IMR-90 (cell line): ENCODE data around the gene PCDHGC5. TPM values are rescaled to one million over a fixed set of nuclear protein-coding genes. Genes with fewer than 3 reads are reported as not detected.
A peak's percentile ranks its signal among the peaks of the same experiment; 100 is the strongest.

ENCODE experiments used
- ATAC-seq: fragments of 200-7000 bp; cut with Tn5 transposase; 2 replicates; pipeline ENCODE4 v1.9.1; 2020; ENCODE audit warnings: low read depth, mild to moderate bottlenecking, moderate library complexity
- BruUV-seq: library from RNA; stranded (reverse); fragments of 400-500 nt; replicated peaks from 2 replicates; lab custom pipeline; 2021; lab: Mats Ljungman, UMichigan
- CTCF ChIA-PET: fragments of 300-600 bp; formaldehyde crosslinking; extraction: SDS; loops from one replicate; lab custom pipeline; 2021; ENCODE audit warnings: antibody characterized with exemption; lab: Yijun Ruan, JAX
- POLR2A ChIA-PET: fragments of 300-600 bp; sonication (Branson Sonifier 250); formaldehyde crosslinking; loops from one replicate; lab custom pipeline; 2022; ENCODE audit warnings: antibody characterized with exemption; ENCODE audit not compliant: unreplicated experiment; lab: Charles Lee
- DNase-seq: peaks from one replicate; pipeline ENCODE4 v3.0.0; 2013
- H2AFZ ChIP-seq: replicated peaks from 2 replicates; pipeline ENCODE3; 2013; ENCODE audit warnings: low read length, mild to moderate bottlenecking; ENCODE audit not compliant: poor library complexity
- H2AK5ac ChIP-seq: 2 replicates; pipeline ENCODE4 v1.6.1; 2013; ENCODE audit warnings: low read depth, low read length, inconsistent platforms
- H2AK9ac ChIP-seq: replicated peaks from 2 replicates; pipeline ENCODE3; 2013; ENCODE audit warnings: mild to moderate bottlenecking, low read depth, low read length, moderate library complexity; ENCODE audit not compliant: poor library complexity
- H2BK120ac ChIP-seq: 2 replicates; pipeline ENCODE4 v1.6.1; 2013; ENCODE audit warnings: low read depth, low read length, inconsistent platforms
- H2BK15ac ChIP-seq: 3 replicates; pipeline ENCODE4 v1.6.1; 2013; ENCODE audit warnings: low read depth, low read length, inconsistent platforms
- H2BK20ac ChIP-seq: 2 replicates; pipeline ENCODE4 v1.6.1; 2013; ENCODE audit warnings: low read depth, mild to moderate bottlenecking, inconsistent platforms, low read length, moderate library complexity
- H2BK5ac ChIP-seq: 2 replicates; pipeline ENCODE4 v1.6.1; 2013; ENCODE audit warnings: mild to moderate bottlenecking, low read depth, low read length, inconsistent platforms; ENCODE audit not compliant: poor library complexity, severe bottlenecking
- H3K14ac ChIP-seq: replicated peaks from 2 replicates; pipeline ENCODE4 v1.6.1; 2013; ENCODE audit warnings: low read depth, low read length, inconsistent platforms
- H3K18ac ChIP-seq: 2 replicates; pipeline ENCODE4 v1.6.1; 2013; ENCODE audit warnings: low read depth, low read length, control low read depth
- H3K23ac ChIP-seq: 2 replicates; pipeline ENCODE4 v1.6.1; 2013; ENCODE audit warnings: low read depth, low read length, inconsistent platforms
- H3K27ac ChIP-seq: 2 replicates; pipeline ENCODE4 v1.5.1; 2013; ENCODE audit warnings: mild to moderate bottlenecking, control low read depth, low read length; ENCODE audit not compliant: insufficient read depth
- H3K27me3 ChIP-seq: 2 replicates; pipeline ENCODE4 v1.6.1; 2013; ENCODE audit warnings: low read length; ENCODE audit not compliant: control insufficient read depth, insufficient read depth
- H3K36me3 ChIP-seq: 2 replicates; pipeline ENCODE4 v1.6.1; 2013; ENCODE audit warnings: low read length, mixed read lengths; ENCODE audit not compliant: control insufficient read depth, insufficient read depth
- H3K4ac ChIP-seq: 2 replicates; pipeline ENCODE4 v1.6.1; 2013; ENCODE audit warnings: low read depth, low read length, inconsistent platforms
- H3K4me1 ChIP-seq: 2 replicates; pipeline ENCODE4 v1.6.1; 2013; ENCODE audit warnings: low read length, mixed read lengths; ENCODE audit not compliant: control insufficient read depth, insufficient read depth
- H3K4me2 ChIP-seq: 2 replicates; pipeline ENCODE4 v1.6.1; 2013; ENCODE audit warnings: low read depth, mild to moderate bottlenecking, control low read depth, low read length, moderate library complexity
- H3K4me3 ChIP-seq: 2 replicates; pipeline ENCODE4 v1.5.1; 2013; ENCODE audit warnings: low read depth, mild to moderate bottlenecking, control low read depth, low read length, moderate library complexity; ENCODE audit not compliant: insufficient read depth
- H3K56ac ChIP-seq: 2 replicates; pipeline ENCODE4 v1.6.1; 2013; ENCODE audit warnings: low read length, inconsistent platforms; ENCODE audit not compliant: insufficient read depth; ENCODE audit errors: extremely low read depth
- H3K79me1 ChIP-seq, 2 experiments: 2 replicates each; pipeline ENCODE4 v1.6.1; 2013; ENCODE audit warnings: low read length in 2 of 2, inconsistent platforms in 1 of 2, low read depth in 1 of 2
- H3K9ac ChIP-seq: 2 replicates; pipeline ENCODE4 v1.6.1; 2013; ENCODE audit warnings: low read depth, low read length, control low read depth
- H3K9me1 ChIP-seq: 2 replicates; pipeline ENCODE4 v1.6.1; 2013; ENCODE audit warnings: low read length, inconsistent platforms; ENCODE audit not compliant: insufficient read depth
- H3K9me3 ChIP-seq: 2 replicates; pipeline ENCODE4 v1.6.1; 2013; ENCODE audit warnings: low read length; ENCODE audit not compliant: control insufficient read depth, insufficient read depth
- H4K20me1 ChIP-seq: 2 replicates; pipeline ENCODE4 v1.6.1; 2013; ENCODE audit warnings: low read length, inconsistent platforms; ENCODE audit not compliant: insufficient read depth
- H4K5ac ChIP-seq: 2 replicates; pipeline ENCODE4 v1.6.1; 2013; ENCODE audit warnings: mild to moderate bottlenecking, low read depth, low read length, control low read depth
- H4K8ac ChIP-seq, 2 experiments: 2 replicates each; pipeline ENCODE4 v1.6.1; 2013; ENCODE audit warnings: low read depth in 2 of 2, low read length in 2 of 2, control low read depth in 1 of 2, inconsistent platforms in 1 of 2
- H4K91ac ChIP-seq: 2 replicates; pipeline ENCODE4 v1.6.1; 2013; ENCODE audit warnings: low read depth, low read length, inconsistent platforms; ENCODE audit not compliant: insufficient read depth
- BHLHE40 ChIP-seq: fragments of 150-350 bp; IDR thresholded peaks from 2 replicates; pipeline ENCODE4 v1.6.1; 2016; ENCODE audit warnings: mild to moderate bottlenecking, low read depth, low read length
- CHD1 ChIP-seq: IDR thresholded peaks from 2 replicates; pipeline ENCODE4 v1.6.1; 2012; ENCODE audit warnings: low read depth, low read length, improper control_type of control experiment
- FOS ChIP-seq: fragments of 150-350 bp; IDR thresholded peaks from 2 replicates; pipeline ENCODE4 v1.6.1; 2016; ENCODE audit warnings: low read depth, low read length
- MAFK ChIP-seq: IDR thresholded peaks from 2 replicates; pipeline ENCODE4 v1.6.1; 2012; ENCODE audit warnings: low read depth, low read length, improper control_type of control experiment
- MAZ ChIP-seq: IDR thresholded peaks from 2 replicates; pipeline ENCODE4 v1.6.1; 2012; ENCODE audit warnings: low read depth, mild to moderate bottlenecking, low read length, improper control_type of control experiment, moderate library complexity, borderline replicate concordance
- MXI1 ChIP-seq: IDR thresholded peaks from 2 replicates; pipeline ENCODE4 v1.6.1; 2012; ENCODE audit warnings: low read depth, mild to moderate bottlenecking, low read length, moderate library complexity, borderline replicate concordance
- NFE2L2 ChIP-seq: fragments of 150-350 bp; IDR thresholded peaks from 2 replicates; pipeline ENCODE4 v1.6.1; 2016; ENCODE audit warnings: low read depth, mild to moderate bottlenecking, low read length
- POLR2A ChIP-seq: IDR thresholded peaks from 2 replicates; pipeline ENCODE4 v1.6.1; 2012; ENCODE audit warnings: mild to moderate bottlenecking, low read depth, low read length
- RAD21 ChIP-seq: IDR thresholded peaks from 2 replicates; pipeline ENCODE4 v1.6.1; 2012; ENCODE audit warnings: low read length, improper control_type of control experiment
- RCOR1 ChIP-seq: IDR thresholded peaks from 2 replicates; pipeline ENCODE4 v1.6.1; 2012; ENCODE audit warnings: mild to moderate bottlenecking, low read length, improper control_type of control experiment; ENCODE audit not compliant: insufficient replicate concordance
- RFX5 ChIP-seq: IDR thresholded peaks from 2 replicates; pipeline ENCODE4 v1.8.0; 2012; ENCODE audit warnings: low read depth, mild to moderate bottlenecking, low read length, moderate library complexity
- SMC3 ChIP-seq: fragments of 150-350 bp; IDR thresholded peaks from 2 replicates; pipeline ENCODE4 v1.6.1; 2016; ENCODE audit warnings: low read depth, mild to moderate bottlenecking, antibody characterized with exemption, low read length, moderate library complexity
- WGBS, 2 experiments: methylation state at CpG; one replicate each; pipeline versions ENCODE4 v1.1.5 to v1.1.7; 2013; ENCODE audit warnings: missing lambda C conversion rate in 2 of 2; ENCODE audit not compliant: insufficient read length in 1 of 2; ENCODE audit errors: extremely low coverage in 2 of 2; 5-methylcytosine and 5-hydroxymethylcytosine counted together
- dilution Hi-C: fragments of 300-500 bp; cut with HindIII; formaldehyde crosslinking; loops from one replicate; pipeline ENCODE4 v1.14.3; 2018; ENCODE audit warnings: low sequenced_read_pairs; ENCODE audit not compliant: unreplicated experiment
- in situ Hi-C: fragments of 300-500 bp; cut with MboI; formaldehyde crosslinking; loops from 3 replicates; pipeline ENCODE4 v1.14.3; 2019; ENCODE audit warnings: low sequenced_read_pairs, inconsistent platforms, mixed read lengths
- intact Hi-C: fragments of 100-400 bp; cut with micrococcal nuclease; formaldehyde crosslinking; loops from 2 replicates; pipeline ENCODE4 v1.10.0; 2022
- polyA plus RNA-seq, 3 experiments: library from polyadenylated mRNA; depleted of rRNA; stranded (reverse); fragments of >200 nt; gene quantifications; 2 replicates each; pipeline ENCODE4 v1.2.3, GENCODE V29; 2012; ENCODE audit warnings: low replicate concordance in 1 of 3
- total RNA-seq: library from RNA; depleted of rRNA; stranded (reverse); fragments of >200 nt; gene quantifications from 2 replicates; pipeline ENCODE4 v1.2.3, GENCODE V29; 2012
- TF ChIP-seq, protein P1 (sequence below): fragments of 150-350 bp; IDR thresholded peaks from 2 replicates; pipeline ENCODE4 v1.6.1; 2016; ENCODE audit warnings: low read depth, mild to moderate bottlenecking, low read length, moderate library complexity, borderline replicate concordance
- TF ChIP-seq, protein P2 (sequence below): fragments of 150-350 bp; IDR thresholded peaks from 2 replicates; pipeline ENCODE4 v1.6.1; 2017; ENCODE audit warnings: mild to moderate bottlenecking, antibody characterized with exemption, low read length, low read depth
- TF ChIP-seq, protein P3 (sequence below): conservative IDR thresholded peaks from 2 replicates; pipeline ENCODE4 v1.5.1; 2012; ENCODE audit warnings: mild to moderate bottlenecking, low read depth, low read length, improper control_type of control experiment

The PCDHGC5 gene
- total and polyA plus RNA-seq, 2 of the 4 experiments (the other 2 are of a cell fraction): 2.9 to 3.8 TPM

DNA sequence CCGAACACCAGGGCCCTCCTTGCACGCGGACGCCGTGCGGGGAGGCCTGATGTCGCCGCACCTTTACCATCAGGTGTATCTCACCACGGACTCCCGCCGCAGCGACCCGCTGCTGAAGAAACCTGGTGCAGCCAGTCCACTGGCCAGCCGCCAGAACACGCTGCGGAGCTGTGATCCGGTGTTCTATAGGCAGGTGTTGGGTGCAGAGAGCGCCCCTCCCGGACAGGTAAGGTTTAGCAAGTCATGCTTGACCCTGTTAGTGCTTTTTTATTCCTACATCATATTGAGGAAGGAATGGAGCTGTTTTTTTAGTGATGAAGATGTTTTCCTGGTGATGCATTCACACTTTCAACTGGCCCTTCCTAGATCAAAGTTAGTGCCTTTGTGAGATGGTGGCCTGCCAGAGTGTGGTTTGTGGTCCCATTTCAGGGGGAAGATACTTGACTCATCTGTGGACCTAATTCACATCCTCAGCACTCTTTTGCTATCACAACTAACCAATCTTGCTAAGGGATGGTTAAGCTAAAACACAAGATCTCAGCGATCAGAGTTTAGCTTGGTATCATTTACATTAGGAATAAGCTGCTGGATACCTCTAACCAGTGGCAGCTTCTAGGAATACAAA is 10.4 kb upstream of the PCDHGC5 start:
- H3K4ac ChIP-seq: no peak overlapping the region
- H2BK20ac ChIP-seq: no peak overlapping the region
- CTCF ChIA-PET: interaction anchor here (0.7 to 3.1 kb wide), 8 partner anchors 31 to 79 kb away, joined by 3 to 19 read pairs (median 4); partner anchors contain the start of gene PCDHGA10
- no peak overlapping the region for H2BK5ac ChIP-seq
- no peak overlapping the region for H2BK15ac ChIP-seq
- dilution Hi-C loops: no loop called here
- no peak overlapping the region for H2BK120ac ChIP-seq
- H3K27me3 ChIP-seq: no peaks in the 10 kb centered on the region
- H3K36me3 ChIP-seq: no peaks in the 10 kb centered on the region
- no peak overlapping the region for H4K91ac ChIP-seq
- H3K23ac ChIP-seq: peak overlapping the region; percentile 63; the same call in 1 of the 2 replicates
- H3K9ac ChIP-seq: no peak overlapping the region; the same call in 1 of the 2 replicates
- 34% methylated on average over 8 of the region's 20 CpGs; no CpG with 5 or more reads in 1 of the 2 experiments for WGBS, 2 experiments
- no peak overlapping the region for H2AK9ac ChIP-seq
- peaks cover 17% of the 10 kb centered on the region for H3K4me1 ChIP-seq
- no peak overlapping the region for H4K5ac ChIP-seq
- no peak overlapping the region for H2AFZ ChIP-seq
- H3K9me1 ChIP-seq: peaks cover 6% of the 10 kb centered on the region; the same call in 1 of the 2 replicates
- no peak for ATAC-seq
- H3K27ac ChIP-seq: no peak overlapping the region
- H3K18ac ChIP-seq: no peak overlapping the region
- DNase-seq: peak; percentile 52
- H3K9me3 ChIP-seq: no peaks in the 10 kb centered on the region
- intact Hi-C loops: loop anchor here (5.0 kb wide), 2 partner anchors 46 to 61 kb away; partner anchors contain the start of genes PCDHGA12 and PCDHGB7
- H4K20me1 ChIP-seq: peaks cover 37% of the 10 kb centered on the region
- peak overlapping the region; percentile 64 for H3K4me2 ChIP-seq
- POLR2A ChIA-PET: no interaction called here
- in situ Hi-C loops: loop anchor here (5.0 kb wide), 1 partner anchor 44 kb away; no protein-coding TSS in a partner anchor
- H3K14ac ChIP-seq: peak overlapping the region; percentile 31; the same call in 1 of the 2 replicates
- peak overlapping the region; percentile 54; the same call in 1 of the 2 replicates for H3K4me3 ChIP-seq
- no peak overlapping the region for H4K8ac ChIP-seq
- peaks cover 25 to 54% of the 10 kb centered on the region in 2 experiments for H3K79me1 ChIP-seq
- H3K56ac ChIP-seq: no peak overlapping the region
- no TSS peak for BruUV-seq
- H2AK5ac ChIP-seq: no peak overlapping the region
- TF ChIP-seq POLR2A (no peak), MAFK (no peak), MAZ (no peak), BHLHE40 (no peak), RFX5 (no peak), SMC3 (no peak), CHD1 (no peak), RAD21 (no peak), NFE2L2 (no peak), RCOR1 (no peak), FOS (no peak), MXI1 (no peak)
- TF ChIP-seq, protein P1, sequence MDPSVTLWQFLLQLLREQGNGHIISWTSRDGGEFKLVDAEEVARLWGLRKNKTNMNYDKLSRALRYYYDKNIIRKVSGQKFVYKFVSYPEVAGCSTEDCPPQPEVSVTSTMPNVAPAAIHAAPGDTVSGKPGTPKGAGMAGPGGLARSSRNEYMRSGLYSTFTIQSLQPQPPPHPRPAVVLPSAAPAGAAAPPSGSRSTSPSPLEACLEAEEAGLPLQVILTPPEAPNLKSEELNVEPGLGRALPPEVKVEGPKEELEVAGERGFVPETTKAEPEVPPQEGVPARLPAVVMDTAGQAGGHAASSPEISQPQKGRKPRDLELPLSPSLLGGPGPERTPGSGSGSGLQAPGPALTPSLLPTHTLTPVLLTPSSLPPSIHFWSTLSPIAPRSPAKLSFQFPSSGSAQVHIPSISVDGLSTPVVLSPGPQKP: no peak
- TF ChIP-seq, protein P2, sequence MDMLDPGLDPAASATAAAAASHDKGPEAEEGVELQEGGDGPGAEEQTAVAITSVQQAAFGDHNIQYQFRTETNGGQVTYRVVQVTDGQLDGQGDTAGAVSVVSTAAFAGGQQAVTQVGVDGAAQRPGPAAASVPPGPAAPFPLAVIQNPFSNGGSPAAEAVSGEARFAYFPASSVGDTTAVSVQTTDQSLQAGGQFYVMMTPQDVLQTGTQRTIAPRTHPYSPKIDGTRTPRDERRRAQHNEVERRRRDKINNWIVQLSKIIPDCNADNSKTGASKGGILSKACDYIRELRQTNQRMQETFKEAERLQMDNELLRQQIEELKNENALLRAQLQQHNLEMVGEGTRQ: no peak
- TF ChIP-seq, protein P3, sequence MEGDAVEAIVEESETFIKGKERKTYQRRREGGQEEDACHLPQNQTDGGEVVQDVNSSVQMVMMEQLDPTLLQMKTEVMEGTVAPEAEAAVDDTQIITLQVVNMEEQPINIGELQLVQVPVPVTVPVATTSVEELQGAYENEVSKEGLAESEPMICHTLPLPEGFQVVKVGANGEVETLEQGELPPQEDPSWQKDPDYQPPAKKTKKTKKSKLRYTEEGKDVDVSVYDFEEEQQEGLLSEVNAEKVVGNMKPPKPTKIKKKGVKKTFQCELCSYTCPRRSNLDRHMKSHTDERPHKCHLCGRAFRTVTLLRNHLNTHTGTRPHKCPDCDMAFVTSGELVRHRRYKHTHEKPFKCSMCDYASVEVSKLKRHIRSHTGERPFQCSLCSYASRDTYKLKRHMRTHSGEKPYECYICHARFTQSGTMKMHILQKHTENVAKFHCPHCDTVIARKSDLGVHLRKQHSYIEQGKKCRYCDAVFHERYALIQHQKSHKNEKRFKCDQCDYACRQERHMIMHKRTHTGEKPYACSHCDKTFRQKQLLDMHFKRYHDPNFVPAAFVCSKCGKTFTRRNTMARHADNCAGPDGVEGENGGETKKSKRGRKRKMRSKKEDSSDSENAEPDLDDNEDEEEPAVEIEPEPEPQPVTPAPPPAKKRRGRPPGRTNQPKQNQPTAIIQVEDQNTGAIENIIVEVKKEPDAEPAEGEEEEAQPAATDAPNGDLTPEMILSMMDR: no peak; the same call in 1 of the 2 replicates
